ENCODE data around the gene PCCA.
"Not testable (repeated sequence)": the region's sequence is repeated elsewhere in the genome, so short reads cannot be mapped to it uniquely, and the experiment has no call there.

The PCCA gene

GRCh38 chr13:100314132-100314910 lies 225.4 kb downstream of the PCCA start:
- DNase-seq, result peak in 1 of 3 experiments; percentile 41

GRCh38 chr13:100315522-100315921 lies 226.6 kb downstream of the PCCA start:
- DNase-seq, result no peak

- DNase-seq, result not testable (repeated sequence)
These were observed 229.6 kb downstream of the PCCA start for GRCh38 chr13:100318473-100318872.

GRCh38 chr13:100323937-100324336 lies 235.0 kb downstream of the PCCA start:
- DNase-seq, result no peak

DNA sequence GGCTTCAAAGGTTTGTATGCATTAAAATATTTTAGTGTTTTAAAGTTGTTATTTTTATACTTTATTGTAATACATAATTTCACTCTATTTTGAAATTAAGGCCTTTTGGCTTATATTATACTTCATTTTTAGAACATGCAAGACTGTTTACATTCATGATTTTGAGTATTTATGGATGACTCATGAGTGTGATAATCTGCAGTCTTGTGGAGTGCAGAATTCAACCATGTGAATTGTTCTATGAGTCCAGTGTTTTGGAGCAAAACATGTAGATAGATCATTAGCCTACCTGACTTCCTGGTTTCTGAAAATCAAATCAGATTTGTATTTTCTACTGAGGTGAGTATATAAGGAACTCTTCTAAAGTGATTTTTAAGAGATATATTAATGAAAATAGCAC lies 241.8 kb downstream of the PCCA start:
- DNase-seq, result no peak

DNA sequence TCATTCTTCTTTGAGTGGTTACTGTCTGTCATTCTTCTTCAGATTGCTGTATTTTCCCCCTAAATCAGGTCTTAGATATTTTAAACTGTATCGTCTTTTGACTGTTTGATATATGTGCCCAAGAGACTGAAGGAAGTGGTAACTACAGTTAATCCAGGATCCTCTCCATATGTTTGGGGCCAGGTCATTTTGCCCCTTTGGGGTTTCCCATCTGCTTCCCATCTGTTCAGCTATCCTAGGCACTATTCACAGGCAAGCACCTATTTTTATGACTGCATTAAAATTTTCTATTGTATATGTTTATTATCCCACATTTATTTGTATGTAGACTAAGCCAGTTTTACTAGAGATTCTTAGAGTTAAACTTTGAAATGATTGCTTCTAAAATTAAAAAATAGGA lies 244.2 kb downstream of the PCCA start:
- no peak for DNase-seq

DNA sequence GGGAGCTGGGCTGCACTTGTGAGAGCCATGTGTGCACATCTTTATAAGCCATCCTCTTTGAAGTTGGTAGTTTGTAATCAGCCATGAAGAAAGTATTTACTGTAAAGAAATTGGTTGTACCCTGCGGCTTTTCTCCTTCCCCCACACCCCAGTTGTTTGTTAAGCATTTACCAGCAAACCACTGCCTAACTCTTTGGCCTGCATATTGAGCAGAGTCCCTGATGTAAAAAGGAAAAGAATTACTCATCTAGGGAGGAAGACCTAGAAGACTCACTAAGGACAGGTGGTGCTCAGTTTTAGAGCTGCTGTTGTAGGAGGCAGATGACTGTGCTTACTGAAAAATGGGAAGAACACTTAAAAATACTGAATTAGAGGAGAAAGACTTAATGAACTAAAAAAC lies 245.3 kb downstream of the PCCA start:
- DNase-seq, result no peak

- no peak for DNase-seq
These were observed 248.1 kb downstream of the PCCA start for GRCh38 chr13:100336795-100337516.

DNA sequence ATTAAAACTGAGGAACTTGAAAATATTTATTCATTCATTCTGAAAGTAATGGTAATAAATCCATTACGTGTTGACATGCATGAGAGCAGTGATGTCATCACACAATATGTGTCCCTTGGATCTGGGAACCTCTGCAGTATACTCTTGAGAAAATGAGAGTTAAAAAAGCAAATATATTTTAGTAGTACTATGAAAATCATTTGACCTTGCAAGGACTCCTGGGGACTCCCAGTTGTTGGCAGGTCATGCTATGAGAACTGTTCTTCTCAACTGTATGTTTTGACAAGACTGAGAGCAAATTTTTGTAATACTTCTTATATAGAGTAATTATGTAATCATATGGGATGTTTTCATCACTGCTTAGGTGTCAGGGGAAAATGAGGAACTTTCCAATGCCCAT lies 249.4 kb downstream of the PCCA start:
- no peak for DNase-seq

DNA sequence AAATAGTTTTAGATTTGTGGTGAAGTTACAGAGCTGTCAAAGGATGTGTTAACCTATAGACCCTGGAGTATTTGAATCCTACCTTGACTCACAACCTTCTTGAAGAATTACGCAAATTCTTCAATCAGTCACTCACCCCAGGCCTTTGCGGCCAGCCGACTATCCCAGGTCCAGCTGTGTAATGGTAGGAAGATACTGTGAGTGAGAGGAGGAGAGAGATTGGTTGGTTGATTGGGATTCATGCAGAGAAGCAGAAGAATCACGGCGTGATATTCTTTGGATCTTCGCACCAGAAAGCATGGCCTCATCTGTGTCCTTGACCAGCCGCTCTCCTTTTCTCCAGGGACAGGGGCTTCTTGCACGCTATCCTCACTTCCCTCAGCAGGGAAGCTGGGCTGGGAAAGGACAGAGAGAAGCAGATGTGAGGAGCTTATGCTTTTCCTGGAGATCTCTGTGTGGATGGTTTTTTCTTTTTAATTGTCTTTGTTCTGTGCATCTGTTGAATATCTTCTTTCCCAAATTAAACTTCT lies 250.6 kb downstream of the PCCA start:
- no peak for DNase-seq

- no peak for DNase-seq
These were observed 252.0 kb downstream of the PCCA start for GRCh38 chr13:100340865-100341264.

DNA sequence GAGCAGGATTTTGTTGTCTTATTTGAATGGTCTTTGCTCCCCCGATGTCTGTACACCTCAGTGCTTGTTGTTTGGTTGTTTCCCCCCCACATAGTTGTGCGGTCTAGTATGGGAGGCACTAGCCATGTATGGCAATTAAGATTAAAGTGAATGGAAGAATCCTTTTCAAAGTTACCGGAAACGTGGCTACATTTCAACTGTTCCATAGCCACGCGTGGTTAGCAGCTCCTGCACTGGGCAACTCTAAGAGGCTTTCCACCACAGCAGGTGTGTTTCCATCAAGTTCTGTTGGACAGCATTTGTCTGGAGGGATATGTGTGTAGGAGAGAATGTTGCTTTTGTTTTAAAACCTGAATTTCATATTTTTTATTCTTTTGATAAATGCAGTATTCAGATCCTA lies 252.4 kb downstream of the PCCA start:
- DNase-seq, result no peak

DNA sequence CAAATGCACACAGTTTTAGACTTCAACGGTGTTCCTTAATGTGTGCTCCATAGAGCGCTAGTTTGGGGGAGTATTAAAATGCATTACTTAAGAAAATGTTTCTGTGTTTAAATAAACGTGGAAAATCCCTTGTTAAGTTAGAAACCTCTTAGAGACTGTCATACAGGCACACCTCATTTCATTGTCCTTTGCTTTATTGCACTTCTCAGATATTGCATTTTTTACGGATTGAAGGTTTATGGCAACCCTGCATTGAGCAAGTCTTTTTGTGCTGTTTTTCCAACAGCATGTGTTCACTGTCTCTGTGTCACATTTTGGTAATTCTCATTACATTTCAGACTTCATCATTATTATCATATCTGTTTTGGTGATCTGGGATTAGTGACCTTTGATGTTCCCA lies 255.7 kb downstream of the PCCA start:
- no peak for DNase-seq

DNA sequence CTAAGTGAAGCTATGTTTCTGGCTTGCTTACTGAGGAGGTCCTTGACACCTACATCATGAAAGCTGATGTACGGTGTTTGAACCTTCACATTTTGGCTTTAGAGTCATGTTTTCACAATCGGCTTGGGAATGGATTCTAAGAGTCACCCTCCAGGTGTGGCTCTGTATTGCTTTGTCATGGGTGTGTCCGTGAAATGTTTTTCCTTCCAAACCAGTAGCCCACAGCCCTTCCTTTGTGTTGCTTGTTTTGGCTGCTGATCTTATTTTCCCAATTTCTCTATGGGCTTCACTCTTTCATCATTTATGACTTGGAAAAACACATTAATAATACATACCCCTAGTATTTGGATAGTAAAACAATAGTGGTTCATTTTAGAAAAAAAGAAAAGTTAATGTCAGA lies 259.1 kb downstream of the PCCA start:
- peak in 1 of 3 experiments; percentile 14 for DNase-seq

DNA sequence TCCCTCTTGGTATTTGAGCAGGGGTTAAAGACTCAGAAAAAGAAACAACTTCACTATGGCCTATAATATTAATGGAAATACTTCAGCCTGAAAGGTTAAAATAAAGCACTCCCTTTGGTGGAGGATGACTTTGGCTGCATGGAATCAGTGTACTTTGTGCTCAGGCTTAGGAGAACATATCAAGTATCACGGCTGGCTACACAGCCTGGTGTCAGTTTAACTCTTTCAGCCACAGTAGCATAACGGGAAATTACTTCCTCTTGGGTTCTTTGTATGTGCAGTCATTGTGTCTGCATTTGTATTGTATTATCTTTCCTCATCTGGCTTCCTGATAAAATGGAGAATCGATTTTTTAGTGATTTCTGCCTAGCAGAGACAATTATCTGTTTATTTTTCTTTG lies 260.7 kb downstream of the PCCA start:
- no peak for DNase-seq

DNA sequence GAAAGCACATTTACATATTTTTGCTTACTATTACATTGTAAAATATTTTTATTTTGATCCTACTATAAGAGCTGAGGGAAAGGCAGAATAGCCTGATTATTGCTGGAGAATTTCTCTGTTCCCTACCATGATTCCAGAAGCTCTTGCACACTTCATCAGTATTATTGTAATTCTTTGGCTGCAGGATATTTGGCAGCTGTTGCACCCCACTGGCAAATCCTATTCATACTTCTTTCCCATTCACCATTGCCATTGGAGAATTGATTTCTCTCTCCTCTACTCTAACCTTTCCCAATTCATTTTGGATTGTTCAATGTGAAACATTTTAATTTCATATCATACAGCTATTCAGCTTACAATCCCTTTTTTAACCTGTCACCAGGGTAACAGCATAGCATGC lies 261.7 kb downstream of the PCCA start:
- peak in 1 of 3 experiments; percentile 22 for DNase-seq

DNA sequence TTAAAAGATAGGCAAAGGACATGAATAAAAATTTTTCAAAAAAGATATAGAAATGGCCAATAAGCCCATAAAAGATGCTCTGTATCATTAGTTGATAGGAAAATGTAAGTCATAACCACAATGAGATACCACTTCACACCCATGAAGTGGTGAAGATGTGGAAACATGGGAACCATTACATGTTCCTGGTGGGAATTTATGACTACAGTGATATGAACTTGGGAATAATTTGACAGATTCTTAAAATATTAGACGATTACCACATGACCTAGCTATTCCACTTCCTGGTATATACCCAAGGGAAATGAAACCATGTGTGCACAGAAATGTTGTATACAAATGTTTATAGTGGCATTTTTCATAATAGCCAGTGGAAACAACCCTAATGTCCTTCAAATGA lies 267.5 kb downstream of the PCCA start:
- no peak for DNase-seq

DNA sequence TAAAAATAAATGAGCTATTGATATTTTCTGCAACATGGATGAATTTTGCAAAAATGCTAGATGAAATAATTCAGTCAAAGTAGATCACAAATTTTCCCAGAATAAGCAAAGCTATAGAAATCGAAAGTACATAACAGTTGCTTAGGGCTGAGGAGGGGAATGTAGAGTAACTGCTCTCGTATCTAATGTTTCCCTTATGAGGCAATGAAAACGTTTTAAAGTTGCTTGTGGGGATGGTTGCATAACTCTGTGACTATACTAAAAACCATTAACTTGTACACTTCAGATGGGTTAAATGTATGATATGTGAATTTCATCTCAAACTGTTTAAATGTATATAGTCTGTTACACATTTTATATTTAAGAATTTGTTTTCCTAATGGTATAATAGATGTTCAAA lies 268.0 kb downstream of the PCCA start:
- no peak for DNase-seq

DNA sequence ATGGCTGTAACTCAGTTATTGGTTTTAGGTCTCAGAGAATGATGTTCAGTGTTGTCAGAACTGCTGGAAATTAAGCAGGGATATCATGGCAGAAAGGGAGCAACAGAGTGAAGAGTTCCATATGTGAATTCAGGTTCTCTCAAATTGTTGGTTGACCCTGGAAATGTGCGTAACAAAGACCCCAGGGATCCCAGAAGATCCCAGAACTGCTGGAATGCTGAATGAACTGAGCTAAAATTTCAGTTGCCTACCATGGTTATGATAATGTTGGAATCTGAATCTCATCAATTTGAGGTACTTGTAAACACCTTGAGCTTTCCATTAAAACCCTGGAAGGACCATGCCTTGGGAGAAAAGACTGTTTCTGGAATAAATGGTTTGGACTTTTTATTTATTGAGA lies 268.9 kb downstream of the PCCA start:
- DNase-seq, result no peak

DNA sequence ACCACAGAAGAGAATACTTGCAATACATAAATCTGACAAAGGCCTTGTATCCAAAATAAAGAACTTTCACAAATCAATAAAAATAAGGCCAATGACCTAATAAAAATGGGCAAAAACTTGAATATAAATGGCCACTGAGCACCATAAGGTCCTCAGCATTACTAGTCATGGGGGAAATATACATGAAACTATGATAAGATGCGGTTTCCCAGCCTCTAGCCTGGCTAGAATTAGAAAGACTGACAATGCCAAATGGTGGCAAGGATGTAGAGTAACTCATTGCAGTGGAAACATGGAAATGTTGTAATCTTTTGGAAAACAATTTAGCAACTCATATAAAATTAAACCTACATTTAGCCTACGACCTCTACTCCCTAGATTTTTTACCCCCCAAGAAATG lies 272.6 kb downstream of the PCCA start:
- no peak for DNase-seq

DNA sequence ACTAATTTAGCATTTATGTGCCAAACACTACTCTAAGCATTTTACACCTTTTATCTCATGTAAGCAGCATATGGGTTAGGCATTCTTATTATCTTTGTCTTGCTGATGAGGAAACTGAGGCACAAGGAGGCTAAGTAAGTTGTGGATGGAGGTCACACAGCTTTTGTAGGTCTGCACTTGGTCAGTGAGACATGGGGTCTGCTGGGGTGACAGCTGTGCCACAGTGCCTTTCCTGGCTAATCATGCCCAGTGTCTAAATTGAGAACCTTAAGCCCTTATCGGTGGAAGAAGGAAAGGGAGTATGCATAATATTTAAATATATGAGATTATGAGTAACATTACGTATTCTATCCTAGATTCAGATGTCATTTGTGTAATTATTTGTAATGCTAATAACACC lies 273.5 kb downstream of the PCCA start:
- DNase-seq, result no peak

GRCh38 chr13:100362781-100363180 lies 273.9 kb downstream of the PCCA start:
- DNase-seq, result peak in 1 of 3 experiments; percentile 21

- DNase-seq, result peak in 2 of 3 experiments; percentile 20 to 69
These were observed 274.4 kb downstream of the PCCA start for GRCh38 chr13:100363285-100363711.

DNA sequence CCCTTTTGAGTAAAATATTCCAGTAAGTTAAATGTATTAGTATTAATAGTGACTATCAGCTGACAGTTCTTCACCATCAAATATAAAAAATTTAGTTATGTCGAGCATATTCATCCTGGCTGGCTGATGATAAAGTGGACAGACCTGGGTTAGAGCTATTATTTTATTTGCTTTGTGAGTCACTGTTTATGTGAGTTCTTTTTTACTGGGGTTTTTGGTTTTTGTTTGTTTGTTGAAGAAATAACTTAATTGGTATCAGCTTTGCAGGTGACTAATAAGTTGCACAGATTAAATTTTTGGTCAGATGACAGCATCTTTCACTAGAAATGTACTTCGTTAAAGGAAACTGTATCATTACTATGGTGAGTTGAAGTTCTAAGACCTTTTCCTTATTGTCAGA lies 275.0 kb downstream of the PCCA start:
- DNase-seq, result peak in 1 of 3 experiments; percentile 69
